Renal cortex interstitium (tissue), 15 donors: ENCODE measurements around the gene SP140. TPM values are rescaled to one million over a fixed set of nuclear protein-coding genes. Genes with fewer than 3 reads are reported as not detected.
A peak's percentile ranks its signal among the peaks of the same experiment; 100 is the strongest.

Experiments
- DNase-seq, 11 donors: peaks; one replicate each; pipeline ENCODE4 v3.0.0-alpha.2; 2013; ENCODE audit warnings: low read depth in 9 of 11, low spot score in 4 of 11; ENCODE audit errors: extremely low read depth in 1 of 11
- long read RNA-seq, 16 experiments: transcript quantifications; one replicate each; lab custom pipeline, GENCODE V29; 2026
- polyA plus RNA-seq, 3 donors: library from polyadenylated mRNA; unstranded; fragments of 120-200 nt; gene quantifications; one replicate each; pipeline ENCODE4 v1.2.1, GENCODE V29; 2013; ENCODE audit not compliant: insufficient read length in 3 of 3

Gene SP140
- 1 to 10 TPM in 2 of 3 donors, under 1 TPM in 1; 0.49 to 1.8 (median 1.6) TPM for polyA plus RNA-seq
- long read RNA-seq, donor 1 = 0 reads
- long read RNA-seq, donor 2 = 0 reads
- long read RNA-seq, donor 3 = 0 reads
- long read RNA-seq, donor 4 = 0 reads
- long read RNA-seq, donor 5 = 0 reads
- long read RNA-seq, donor 6 = 0 reads
- long read RNA-seq, donor 7 = 0 reads
- long read RNA-seq, donor 8, partial matches to known transcripts = 6 of 6 reads
- long read RNA-seq, donor 8, other reads (novel, unspliced or antisense) = 0 of 6 reads
- long read RNA-seq, donor 9 = 0 reads
- long read RNA-seq, donor 10 = 0 reads
- long read RNA-seq, donor 11 = 0 reads
- long read RNA-seq, donor 12 = 0 reads
- long read RNA-seq, donor 13 = 0 reads
- long read RNA-seq, donor 14 = 0 reads
- long read RNA-seq, donor 15 = 0 reads
- long read RNA-seq, donor 16 = 0 reads

DNA sequence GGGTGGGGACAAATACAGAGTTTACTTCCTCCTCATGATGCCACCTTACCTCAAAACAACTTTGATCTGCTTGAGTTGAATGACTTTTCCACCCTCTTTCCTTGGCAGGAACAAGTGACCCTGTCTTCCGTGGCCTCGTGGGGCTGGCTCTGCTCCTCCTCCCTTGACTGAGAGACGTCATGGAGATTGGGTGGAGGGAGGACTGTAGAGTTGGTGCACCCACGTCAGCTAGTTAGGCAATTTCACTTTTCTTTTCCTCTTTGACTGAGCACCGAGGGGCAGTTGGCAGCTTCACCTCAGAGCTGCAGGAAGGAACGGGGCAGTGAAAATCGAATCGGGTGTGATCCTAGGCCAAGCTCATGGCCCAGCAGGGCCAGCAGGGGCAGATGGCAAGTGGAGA lies at the start of gene SP140:
Gene SP140 (plus strand): TSS at position 251 of the 400 bp plus-strand sequence. CDS start 109 bp downstream, at position 360.
- DNase-seq = no peak

- DNase-seq = no peak
These were observed 48.5 kb upstream of the SP140 start for GRCh38 chr2:230176996-230177395.

- DNase-seq = no peak
These were observed 46.7 kb upstream of the SP140 start for GRCh38 chr2:230178546-230179485.

- DNase-seq = no peak
These were observed 45.6 kb upstream of the SP140 start for GRCh38 chr2:230179907-230180306.

- no peak for DNase-seq
These were observed 44.3 kb upstream of the SP140 start for GRCh38 chr2:230181195-230181594.

- DNase-seq = no peak
These were observed 40.6 kb upstream of the SP140 start for GRCh38 chr2:230184727-230185578.

- no peak for DNase-seq
These were observed 23.0 kb upstream of the SP140 start for GRCh38 chr2:230202430-230203109.

GRCh38 chr2:230203110-230203676 lies 22.3 kb upstream of the SP140 start:
- no peak for DNase-seq

- peak in 1 of 11 donors; percentile 18 for DNase-seq
These were observed 20.5 kb upstream of the SP140 start for GRCh38 chr2:230205034-230205433.

DNA sequence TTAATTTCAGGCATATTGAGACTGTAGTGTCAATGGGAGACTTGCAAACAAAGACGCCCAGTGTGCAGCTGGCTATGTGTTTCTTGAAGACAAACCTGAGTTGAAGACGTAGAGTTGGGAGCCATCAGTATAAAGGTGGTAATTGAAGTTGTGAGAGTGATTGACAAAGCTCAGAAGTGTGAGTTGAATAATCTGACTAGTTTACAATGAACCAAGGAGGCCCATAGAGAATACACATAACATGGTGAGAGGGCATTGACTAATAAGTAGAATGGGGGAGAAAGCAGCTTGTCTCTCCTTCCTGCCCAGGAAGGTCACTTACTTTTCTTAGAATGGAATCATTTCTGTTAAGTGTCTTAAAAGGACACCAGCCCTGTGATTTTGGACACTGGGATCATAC lies 19.8 kb upstream of the SP140 start:
- DNase-seq = no peak

DNA sequence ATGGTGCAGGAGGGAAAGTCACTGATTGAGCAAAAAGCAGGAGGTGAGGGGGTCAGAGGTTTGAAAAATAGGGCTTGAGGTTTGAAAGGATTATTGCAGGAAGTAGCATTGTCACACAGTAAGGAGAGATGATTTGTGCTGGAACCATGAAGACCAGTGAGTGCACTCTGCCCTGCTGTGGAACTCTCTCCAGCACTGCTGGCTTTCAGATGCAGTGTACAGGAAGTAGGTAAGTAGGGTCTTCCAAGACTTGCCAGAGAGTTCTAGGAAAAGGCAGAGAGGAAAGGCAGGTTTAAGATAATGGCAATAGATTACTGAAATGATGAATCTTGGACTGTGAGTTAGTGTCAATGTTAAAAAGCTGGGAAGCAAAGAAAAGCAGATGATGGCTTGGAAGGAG lies 17.0 kb upstream of the SP140 start:
- no peak for DNase-seq

DNA sequence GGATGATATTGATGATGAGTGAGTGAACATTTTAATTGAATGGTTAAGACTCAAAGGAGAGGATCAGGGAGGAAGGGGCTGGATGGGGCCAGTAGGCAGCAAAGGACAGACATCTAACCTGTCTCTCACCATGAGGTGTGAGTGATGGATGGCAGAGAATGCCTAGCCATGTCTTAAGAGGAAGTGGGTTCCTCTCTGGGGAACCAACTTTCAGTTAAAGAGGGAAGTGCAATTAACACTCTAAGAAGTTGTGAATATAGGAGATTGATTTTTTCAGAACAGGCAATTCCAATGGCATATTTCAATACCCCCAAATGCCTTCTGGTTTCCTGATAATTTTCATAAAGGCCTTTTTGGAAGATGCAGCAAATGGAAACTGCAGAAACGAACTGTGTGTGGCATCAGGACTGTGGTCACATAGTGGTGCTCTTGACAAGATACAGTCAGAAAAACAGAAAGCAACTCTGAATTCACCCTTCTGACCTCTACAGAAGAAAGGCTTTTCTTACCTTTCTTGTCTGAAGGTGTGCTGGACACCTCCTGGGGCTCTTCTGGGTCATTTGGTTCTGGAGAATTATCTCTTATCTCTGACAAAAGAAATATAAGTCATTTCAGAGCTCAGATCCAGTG lies 16.0 kb upstream of the SP140 start:
- DNase-seq = no peak

GRCh38 chr2:230216489-230216888 lies 9.0 kb upstream of the SP140 start:
- no peak for DNase-seq

DNA sequence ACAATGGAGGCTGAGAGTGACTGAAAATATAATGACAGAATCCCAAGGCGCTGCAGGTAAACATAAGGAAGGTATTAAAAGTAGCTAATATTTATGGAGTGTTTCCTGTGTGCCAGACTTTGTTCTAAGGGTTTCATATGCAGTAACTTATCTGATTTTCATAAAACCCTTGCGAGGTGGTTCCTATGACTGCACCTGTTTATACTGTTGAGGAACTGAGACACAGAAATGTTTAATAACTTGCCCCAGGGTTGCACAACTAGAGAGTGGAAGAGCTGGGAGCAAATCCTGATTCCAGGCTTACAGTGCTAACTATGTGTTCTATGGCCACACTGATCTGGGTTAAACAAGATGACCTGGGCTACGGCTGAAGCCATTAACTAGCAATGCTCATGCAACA lies 8.1 kb upstream of the SP140 start:
- DNase-seq = no peak

- no peak for DNase-seq
These were observed 7.1 kb upstream of the SP140 start for GRCh38 chr2:230218421-230218820.

DNA sequence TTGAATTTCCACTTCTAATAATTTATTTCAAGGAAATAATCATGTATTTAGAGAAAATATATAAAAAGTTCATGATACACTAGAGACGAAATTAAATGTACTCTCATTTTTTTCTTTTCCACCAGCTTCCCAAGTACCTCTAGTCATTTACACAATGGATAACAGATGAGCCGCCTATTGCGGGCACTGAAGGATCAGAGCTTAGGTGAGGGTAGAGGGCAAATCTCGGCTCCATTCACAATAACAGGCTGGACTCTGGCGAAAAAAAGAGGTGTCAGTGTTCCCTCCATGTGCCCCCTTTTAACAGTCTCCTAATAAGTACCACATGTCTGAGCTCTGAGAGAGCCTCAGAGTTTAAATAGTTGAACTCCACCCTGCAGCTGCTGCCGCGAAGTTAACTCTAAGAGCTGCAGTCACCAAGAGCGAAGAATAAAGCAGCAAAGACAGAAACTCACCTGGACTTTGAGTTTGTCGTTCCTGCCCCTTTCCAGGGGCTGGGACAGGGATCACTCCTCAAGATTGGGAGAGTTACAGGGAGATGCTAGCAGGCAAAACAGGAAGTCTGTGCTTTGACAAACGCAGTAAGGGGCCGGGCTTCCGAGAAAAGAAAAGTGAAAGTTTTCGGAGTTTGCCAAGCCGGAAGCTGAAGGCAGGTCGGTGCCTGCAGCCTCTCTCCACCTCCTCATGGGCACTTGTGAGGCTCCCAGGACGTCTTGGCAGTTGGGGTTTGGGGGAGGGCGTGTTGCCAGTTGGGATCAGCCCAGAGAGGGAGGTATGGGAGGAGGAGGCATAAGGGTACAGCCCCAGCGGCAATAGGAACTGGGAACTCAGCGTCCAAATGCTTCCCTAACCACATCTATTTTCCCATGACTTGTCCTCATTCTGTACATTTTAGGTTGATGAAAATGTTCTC lies 5.9 kb upstream of the SP140 start, which contains the start of gene SP110:
Gene SP110 (minus strand): TSS at position 566 of the 913 bp plus-strand sequence. CDS start 3,057 bp downstream, outside the sequence.
- peak; percentile 24 to 76 (median 62) for DNase-seq
